GM13976 (cell line): ENCODE measurements around the gene UGT1A9.
"Not testable (repeated sequence)": the region's sequence is repeated elsewhere in the genome, so short reads cannot be mapped to it uniquely, and the experiment has no call there.

Experiments used
- DNase-seq: peaks from one replicate; pipeline ENCODE4 v3.0.0; 2012; ENCODE audit warnings: low spot score
- CTCF ChIP-seq: IDR thresholded peaks from 2 replicates; pipeline ENCODE4 v1.5.1; 2012; ENCODE audit warnings: borderline replicate concordance, mild to moderate bottlenecking; ENCODE audit not compliant: insufficient read depth; ENCODE audit errors: extremely low read depth, missing control alignments, control extremely low read depth
- in situ Hi-C: fragments of 300-500 bp; cut with MboI; formaldehyde crosslinking; loops from one replicate; pipeline ENCODE4 v1.12.0; 2022; ENCODE audit warnings: low sequenced_read_pairs, mixed read lengths, inconsistent platforms; ENCODE audit not compliant: unreplicated experiment

The UGT1A9 gene

GRCh38 chr2:233718552-233718951 lies 46.9 kb downstream of the UGT1A9 start, which contains the start of gene UGT1A4:
TSS of gene UGT1A4 (plus strand) at chr2:233718736. CDS start at chr2:233718821, 85 bp downstream.
- TF ChIP-seq CTCF, result no peak
- in situ Hi-C loops, result loop anchor here (25.0 kb wide), 2 partner anchors 256 to 431 kb away; no protein-coding TSS in a partner anchor
- no peak for DNase-seq

GRCh38 chr2:233728723-233729301 lies 57.1 kb downstream of the UGT1A9 start, which contains the start of gene UGT1A3:
TSS of gene UGT1A3 (plus strand) at chr2:233729042. CDS start at chr2:233729127, 85 bp downstream.
- TF ChIP-seq CTCF, result no peak
- in situ Hi-C loops, result no loop called here
- no peak for DNase-seq

GRCh38 chr2:233736868-233737653 lies 65.4 kb downstream of the UGT1A9 start:
- DNase-seq, in situ Hi-C loops: not testable (repeated sequence)

- no peak for TF ChIP-seq CTCF
- in situ Hi-C loops, result no loop called here
- DNase-seq, result no peak
Measured at GRCh38 chr2:233740870-233741269, 69.2 kb downstream of the UGT1A9 start.

- TF ChIP-seq CTCF, result no peak
- in situ Hi-C loops, result no loop called here
- no peak for DNase-seq
Measured at GRCh38 chr2:233743464-233744259, 72.0 kb downstream of the UGT1A9 start.

- in situ Hi-C loops, result no loop called here
- no peak for TF ChIP-seq CTCF
- no peak for DNase-seq
Measured at GRCh38 chr2:233745073-233745755, 73.5 kb downstream of the UGT1A9 start.

GRCh38 chr2:233745838-233746237 lies 74.1 kb downstream of the UGT1A9 start:
- in situ Hi-C loops, DNase-seq: not testable (repeated sequence)
